Prostate gland (tissue), 2 donors: ENCODE results near the gene PRG2.

ENCODE experiments used
- CTCF ChIP-seq, 4 experiments: fragments of 200-600 bp in 2 of 4; fragments of 450-650 bp in 2 of 4; sonication (generic) in 2 of 4; IDR thresholded peaks; 1 replicate in 3 of 4; 2 replicates in 1 of 4; pipeline ENCODE4 v1.5.1; 2016 to 2019; ENCODE audit warnings: antibody characterized with exemption in 4 of 4, mild to moderate bottlenecking in 2 of 4, moderate library complexity in 2 of 4
- POLR2AphosphoS5 ChIP-seq: sonication (generic); formaldehyde crosslinking; IDR thresholded peaks from one replicate; pipeline ENCODE4 v1.6.1; 2017; ENCODE audit warnings: antibody characterized with exemption

GRCh38 chr11:57394203-57394965, 3.9 kb upstream of the PRG2 start:
- TF ChIP-seq CTCF (IDR thresholded peaks at IDR 0.05) = no peak
- no peak for TF ChIP-seq POLR2AphosphoS5
